ENCODE data around the gene IFNA6.
A peak's percentile ranks its signal among the peaks of the same experiment; 100 is the strongest.

IFNA6 gene

DNA sequence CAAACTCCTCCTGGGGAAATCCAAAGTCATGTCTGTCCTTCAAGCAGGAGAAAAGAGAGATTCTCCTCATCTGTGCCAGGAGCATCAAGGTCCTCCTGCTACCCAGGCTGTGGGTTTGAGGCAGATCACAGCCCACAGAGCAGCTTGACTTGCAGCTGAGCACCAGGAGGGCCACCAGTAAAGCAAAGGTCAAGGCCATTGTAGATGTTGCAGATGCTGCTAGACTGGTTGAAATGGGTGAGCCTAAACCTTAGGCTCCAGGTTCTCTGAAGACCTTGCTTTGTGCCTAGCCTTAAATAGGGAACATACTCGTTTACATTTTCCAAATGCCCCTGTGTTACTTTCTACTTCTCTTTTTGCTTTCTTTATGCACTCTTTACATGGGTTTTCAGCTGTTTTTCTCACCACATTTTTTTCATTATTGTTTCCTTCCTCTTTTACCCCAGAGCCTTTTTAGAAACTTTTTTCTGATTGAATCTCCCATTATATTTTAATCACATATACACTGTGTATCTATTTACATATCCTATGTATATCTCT is 34.5 kb upstream of the IFNA6 start, which contains the start of gene IFNA2 (continued):
- TF ChIP-seq OVOL3 (tag by site-specific recombination; IDR thresholded peaks at IDR 0.05): no peak
- no peak for TF ChIP-seq ZNF626 (tag by site-specific recombination; IDR thresholded peaks at IDR 0.05)
- TF ChIP-seq REST (tag by site-specific recombination; IDR thresholded peaks at IDR 0.05): no peak
- no peak for TF ChIP-seq BCL11A (tag by site-specific recombination; IDR thresholded peaks at IDR 0.05; ENCODE audit: low read depth)

- Histone ChIP-seq H3K4me1 (ENCODE audit: control insufficient read depth, insufficient read depth, low read length) (peaks cover 6% of the 10 kb centered on the region; the same call in 1 of the 2 replicates), H3K27ac (ENCODE audit: extremely low read depth, low read depth, low read length) (no peak overlapping the region), H3K9me3 (ENCODE audit: control insufficient read depth, insufficient read depth, low read depth, low read length) (no peaks in the 10 kb centered on the region), H3K36me3 (ENCODE audit: control insufficient read depth in 2 of 2, insufficient read depth in 1 of 2, low read length in 2 of 2) (no peaks in the 10 kb centered on the region), H3K4me3 (ENCODE audit: low read depth, low read length) (no peak overlapping the region)
- ChIA-PET POLR2A (no interaction called here), CTCF (no interaction called here)
- TF ChIP-seq PRDM1 (tag by site-specific recombination; IDR thresholded peaks at IDR 0.05): peak; percentile 76
- TF ChIP-seq ZBTB48 (tag by site-specific recombination; IDR thresholded peaks at IDR 0.05): no peak
Observed at GRCh38 chr9:21383627-21384026, 32.9 kb upstream of the IFNA6 start.

DNA sequence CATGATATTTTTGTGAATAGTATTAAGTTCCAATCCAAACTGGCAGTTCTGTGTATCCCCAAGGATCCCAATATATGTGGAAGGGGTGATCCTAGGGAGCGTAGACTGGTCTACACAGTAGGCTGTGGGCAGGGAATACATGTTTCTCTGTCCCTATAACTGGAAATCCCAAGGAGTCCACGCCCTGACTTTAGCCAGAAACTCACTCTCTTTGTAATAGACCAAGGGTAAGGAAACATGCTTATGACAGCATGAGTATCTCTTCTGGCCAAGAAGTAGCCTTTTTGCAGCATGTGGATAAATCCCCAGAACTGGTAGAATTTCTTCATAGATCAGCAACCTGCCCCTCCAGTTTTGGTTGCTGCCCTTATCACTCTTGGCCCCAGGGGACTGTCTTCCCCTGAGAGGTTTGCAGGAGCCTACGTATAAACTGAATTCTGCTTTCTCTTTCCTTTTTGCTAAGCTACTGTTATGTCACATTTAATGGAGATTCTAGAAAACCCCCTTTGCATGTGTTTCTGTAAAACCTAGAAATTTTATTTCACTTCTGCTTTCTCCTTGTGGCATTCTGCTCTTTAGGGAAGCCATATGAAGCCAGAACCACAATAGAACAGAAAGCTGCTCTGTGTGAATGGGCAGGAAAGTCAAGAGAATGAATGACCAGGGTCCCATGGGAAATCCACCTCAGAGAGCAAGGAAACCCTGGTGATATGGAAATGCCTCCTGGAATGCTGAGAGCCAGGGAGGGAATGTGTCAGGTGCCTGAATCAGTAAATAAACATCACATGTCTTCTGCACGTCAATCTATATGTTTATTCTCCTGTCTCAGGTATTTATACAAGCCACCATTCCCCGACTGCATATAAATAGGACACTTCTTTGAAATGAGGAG is 31.0 kb upstream of the IFNA6 start:
- Histone ChIP-seq H3K27ac (ENCODE audit: extremely low read depth, low read depth, low read length) (no peak overlapping the region), H3K9me3 (ENCODE audit: control insufficient read depth, insufficient read depth, low read depth, low read length) (no peaks in the 10 kb centered on the region), H3K4me1 (ENCODE audit: control insufficient read depth, insufficient read depth, low read length) (peaks cover 6% of the 10 kb centered on the region; the same call in 1 of the 2 replicates), H3K36me3 (ENCODE audit: control insufficient read depth in 2 of 2, insufficient read depth in 1 of 2, low read length in 2 of 2) (no peaks in the 10 kb centered on the region), H3K4me3 (ENCODE audit: low read depth, low read length) (no peak overlapping the region)
- CTCF ChIA-PET: interaction anchor here (0.7 to 1.6 kb wide), 3 partner anchors 14 to 63 kb away, joined by 3 to 9 read pairs (median 4); no protein-coding TSS in a partner anchor
- POLR2A ChIA-PET: no interaction called here
- TF ChIP-seq OSR2 (tag by site-specific recombination; IDR thresholded peaks at IDR 0.05) (peak; percentile 38; the same call in 1 of the 2 replicates), GLI2 (tag by site-specific recombination; IDR thresholded peaks at IDR 0.05; ENCODE audit: borderline replicate concordance, low read depth) (no peak), SP7 (tag by site-specific recombination; IDR thresholded peaks at IDR 0.05) (no peak), ZNF155 (tag by site-specific recombination; IDR thresholded peaks at IDR 0.05) (no peak), ZNF548 (tag by site-specific recombination; IDR thresholded peaks at IDR 0.05) (no peak), PBX3 (CRISPR knock-in tag; IDR thresholded peaks at IDR 0.05) (no peak), ZNF600 (tag by site-specific recombination; IDR thresholded peaks at IDR 0.05) (peak; percentile 50; the same call in 1 of the 2 replicates), ZFP3 (tag by site-specific recombination; IDR thresholded peaks at IDR 0.05; ENCODE audit: low read depth) (no peak), GLIS1 (tag by site-specific recombination; IDR thresholded peaks at IDR 0.05) (peak; percentile 79), WT1 (tag by site-specific recombination; IDR thresholded peaks at IDR 0.05) (peak; percentile 85), ZNF416 (tag by site-specific recombination; IDR thresholded peaks at IDR 0.05) (no peak), ZBTB1 (tag by site-specific recombination; IDR thresholded peaks at IDR 0.05) (no peak), ZNF239 (tag by site-specific recombination; IDR thresholded peaks at IDR 0.05) (no peak), ZIC2 (tag by site-specific recombination; IDR thresholded peaks at IDR 0.05) (peak; percentile 24; the same call in 1 of the 2 replicates), SALL2 (tag by site-specific recombination; IDR thresholded peaks at IDR 0.05; ENCODE audit: borderline replicate concordance) (no peak), MEIS1 (CRISPR knock-in tag; IDR thresholded peaks at IDR 0.05; ENCODE audit: borderline replicate concordance) (no peak)
- TF ChIP-seq, protein P1, sequence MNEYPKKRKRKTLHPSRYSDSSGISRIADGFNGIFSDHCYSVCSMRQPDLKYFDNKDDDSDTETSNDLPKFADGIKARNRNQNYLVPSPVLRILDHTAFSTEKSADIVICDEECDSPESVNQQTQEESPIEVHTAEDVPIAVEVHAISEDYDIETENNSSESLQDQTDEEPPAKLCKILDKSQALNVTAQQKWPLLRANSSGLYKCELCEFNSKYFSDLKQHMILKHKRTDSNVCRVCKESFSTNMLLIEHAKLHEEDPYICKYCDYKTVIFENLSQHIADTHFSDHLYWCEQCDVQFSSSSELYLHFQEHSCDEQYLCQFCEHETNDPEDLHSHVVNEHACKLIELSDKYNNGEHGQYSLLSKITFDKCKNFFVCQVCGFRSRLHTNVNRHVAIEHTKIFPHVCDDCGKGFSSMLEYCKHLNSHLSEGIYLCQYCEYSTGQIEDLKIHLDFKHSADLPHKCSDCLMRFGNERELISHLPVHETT (tag by site-specific recombination; IDR thresholded peaks at IDR 0.05): no peak
- TF ChIP-seq, protein P2, sequence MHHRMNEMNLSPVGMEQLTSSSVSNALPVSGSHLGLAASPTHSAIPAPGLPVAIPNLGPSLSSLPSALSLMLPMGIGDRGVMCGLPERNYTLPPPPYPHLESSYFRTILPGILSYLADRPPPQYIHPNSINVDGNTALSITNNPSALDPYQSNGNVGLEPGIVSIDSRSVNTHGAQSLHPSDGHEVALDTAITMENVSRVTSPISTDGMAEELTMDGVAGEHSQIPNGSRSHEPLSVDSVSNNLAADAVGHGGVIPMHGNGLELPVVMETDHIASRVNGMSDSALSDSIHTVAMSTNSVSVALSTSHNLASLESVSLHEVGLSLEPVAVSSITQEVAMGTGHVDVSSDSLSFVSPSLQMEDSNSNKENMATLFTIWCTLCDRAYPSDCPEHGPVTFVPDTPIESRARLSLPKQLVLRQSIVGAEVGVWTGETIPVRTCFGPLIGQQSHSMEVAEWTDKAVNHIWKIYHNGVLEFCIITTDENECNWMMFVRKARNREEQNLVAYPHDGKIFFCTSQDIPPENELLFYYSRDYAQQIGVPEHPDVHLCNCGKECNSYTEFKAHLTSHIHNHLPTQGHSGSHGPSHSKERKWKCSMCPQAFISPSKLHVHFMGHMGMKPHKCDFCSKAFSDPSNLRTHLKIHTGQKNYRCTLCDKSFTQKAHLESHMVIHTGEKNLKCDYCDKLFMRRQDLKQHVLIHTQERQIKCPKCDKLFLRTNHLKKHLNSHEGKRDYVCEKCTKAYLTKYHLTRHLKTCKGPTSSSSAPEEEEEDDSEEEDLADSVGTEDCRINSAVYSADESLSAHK (tag by site-specific recombination; IDR thresholded peaks at IDR 0.05): no peak

Data from HEK293 (cell line).